GM19035 (cell line): ENCODE data around the gene TNFRSF21.
"Not testable (repeated sequence)": the region's sequence is repeated elsewhere in the genome, so short reads cannot be mapped to it uniquely, and the experiment has no call there.

Experiments
- ATAC-seq: cut with Tn5 transposase; IDR thresholded peaks from one replicate; pipeline ENCODE4 v1.9.1; 2021; ENCODE audit not compliant: unreplicated experiment

Gene TNFRSF21

DNA sequence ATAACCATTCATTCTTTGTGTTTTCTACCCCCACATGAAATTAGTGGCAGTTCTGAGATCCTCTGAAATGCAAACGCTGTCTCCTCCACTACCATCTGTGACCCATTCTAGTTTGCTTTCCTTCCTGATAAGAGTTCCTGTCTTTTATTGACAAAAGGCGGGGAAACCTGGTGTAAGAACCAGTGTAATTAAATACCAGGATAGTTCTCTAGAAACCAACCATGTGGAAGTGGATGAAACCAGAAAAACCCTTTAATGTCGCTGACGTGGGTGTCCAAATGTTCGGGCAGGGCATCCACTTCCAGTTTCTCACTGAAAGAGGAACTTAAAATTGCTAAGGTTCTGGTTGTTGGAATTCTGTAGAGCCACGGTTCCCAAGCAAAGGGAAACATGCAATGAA lies 79.1 kb downstream of the TNFRSF21 start:
- ATAC-seq, result no peak

GRCh38 chr6:47229255-47229654 lies 80.5 kb downstream of the TNFRSF21 start:
- no peak for ATAC-seq

DNA sequence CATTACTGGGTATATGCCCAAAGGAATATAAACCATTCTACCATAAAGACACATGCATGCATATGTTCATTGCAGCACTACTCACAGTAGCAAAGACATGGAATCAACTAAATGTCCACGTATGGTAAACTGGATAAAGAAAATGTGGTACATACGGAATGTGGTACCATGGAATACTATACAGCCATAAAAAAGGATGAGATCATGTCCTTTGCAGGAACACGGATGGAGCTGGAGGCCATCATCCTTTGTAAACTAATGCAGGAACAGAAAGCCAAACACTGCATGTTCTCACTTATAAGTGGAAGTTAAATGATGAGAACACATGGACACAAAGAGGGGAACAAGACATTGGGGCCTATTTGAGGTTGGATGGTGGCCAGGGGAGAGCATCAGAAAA lies 81.6 kb downstream of the TNFRSF21 start:
- ATAC-seq, result not testable (repeated sequence)

GRCh38 chr6:47223251-47223650 lies 86.5 kb downstream of the TNFRSF21 start:
- not testable (repeated sequence) for ATAC-seq

GRCh38 chr6:47221565-47221964 lies 88.1 kb downstream of the TNFRSF21 start:
- no peak for ATAC-seq

DNA sequence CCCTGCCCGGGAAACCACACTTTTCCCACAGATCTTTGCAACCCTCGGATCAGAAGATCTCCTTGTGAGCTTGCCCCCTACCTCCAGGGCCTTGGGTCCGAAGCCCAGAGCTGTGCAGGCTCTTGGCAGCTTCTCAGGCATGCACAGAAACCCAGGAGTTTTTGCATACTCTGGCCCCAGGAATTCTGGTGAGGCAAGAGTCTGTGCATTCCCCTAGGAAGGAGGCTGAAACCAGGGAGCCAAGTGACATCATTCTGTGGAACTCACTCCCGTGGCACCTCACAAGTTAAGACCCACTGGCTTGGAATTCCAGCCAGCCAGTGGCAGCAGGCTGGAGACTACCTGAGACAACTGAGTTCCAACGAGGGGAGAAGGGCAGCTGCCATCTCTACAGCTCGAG lies 100.1 kb downstream of the TNFRSF21 start:
- ATAC-seq, result no peak

DNA sequence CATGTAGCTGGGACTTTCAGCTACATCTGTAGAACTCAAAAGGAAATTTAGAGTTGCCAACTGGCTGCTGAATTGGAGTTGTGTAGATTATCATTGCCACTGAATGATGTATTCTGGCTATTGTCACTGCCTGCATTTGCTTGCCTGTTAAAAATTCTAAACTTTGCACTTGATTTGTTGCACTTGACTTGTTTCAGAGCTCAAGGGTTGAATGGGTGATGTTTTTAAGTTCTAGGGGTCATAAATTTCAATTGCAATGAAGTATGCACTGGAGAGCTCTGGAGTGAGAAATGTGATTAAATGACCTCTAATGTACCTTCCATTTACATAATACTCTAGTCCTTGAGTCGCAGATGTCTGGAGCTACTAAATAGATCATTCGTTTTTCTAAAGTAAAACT lies 102.4 kb downstream of the TNFRSF21 start:
- ATAC-seq, result no peak

- ATAC-seq, result no peak
Measured at GRCh38 chr6:47206626-47207025, 103.1 kb downstream of the TNFRSF21 start.

DNA sequence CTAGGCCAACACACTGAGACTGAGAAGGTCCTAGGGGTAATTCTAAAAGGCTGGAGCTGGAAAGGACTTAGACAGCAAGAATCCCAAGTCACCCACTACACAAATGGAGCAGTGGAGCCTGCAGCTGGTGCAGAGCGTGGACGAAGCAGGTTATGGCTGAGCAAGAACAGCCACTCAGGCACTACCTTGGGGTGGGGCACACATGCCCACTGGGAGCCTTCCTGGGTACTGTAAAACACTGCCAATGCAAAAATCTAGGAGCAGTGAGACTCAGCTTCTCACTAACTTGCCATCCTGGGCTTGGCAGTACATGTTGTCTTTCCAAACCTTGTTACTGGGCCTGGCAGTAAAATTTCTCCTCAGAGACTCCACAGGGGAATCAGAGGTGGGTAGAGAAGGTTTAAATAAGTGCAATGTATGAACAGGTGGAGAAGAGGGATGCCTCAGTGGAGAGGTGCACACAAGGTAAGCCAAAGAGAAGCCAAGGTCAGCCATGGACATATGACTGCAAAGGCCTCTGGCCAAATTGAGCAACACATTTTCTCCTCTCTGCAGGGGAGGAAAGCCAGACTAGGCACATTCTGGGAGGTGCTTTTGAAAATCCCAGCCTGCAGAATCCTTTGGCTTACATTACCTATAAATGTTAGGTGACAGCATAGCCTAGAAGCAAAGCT lies 105.6 kb downstream of the TNFRSF21 start:
- no peak for ATAC-seq

- ATAC-seq, result peak; percentile 82
Measured at GRCh38 chr6:47203266-47203937, 106.3 kb downstream of the TNFRSF21 start.

- ATAC-seq, result peak; percentile 16
Measured at GRCh38 chr6:47202644-47203205, 107.0 kb downstream of the TNFRSF21 start.

DNA sequence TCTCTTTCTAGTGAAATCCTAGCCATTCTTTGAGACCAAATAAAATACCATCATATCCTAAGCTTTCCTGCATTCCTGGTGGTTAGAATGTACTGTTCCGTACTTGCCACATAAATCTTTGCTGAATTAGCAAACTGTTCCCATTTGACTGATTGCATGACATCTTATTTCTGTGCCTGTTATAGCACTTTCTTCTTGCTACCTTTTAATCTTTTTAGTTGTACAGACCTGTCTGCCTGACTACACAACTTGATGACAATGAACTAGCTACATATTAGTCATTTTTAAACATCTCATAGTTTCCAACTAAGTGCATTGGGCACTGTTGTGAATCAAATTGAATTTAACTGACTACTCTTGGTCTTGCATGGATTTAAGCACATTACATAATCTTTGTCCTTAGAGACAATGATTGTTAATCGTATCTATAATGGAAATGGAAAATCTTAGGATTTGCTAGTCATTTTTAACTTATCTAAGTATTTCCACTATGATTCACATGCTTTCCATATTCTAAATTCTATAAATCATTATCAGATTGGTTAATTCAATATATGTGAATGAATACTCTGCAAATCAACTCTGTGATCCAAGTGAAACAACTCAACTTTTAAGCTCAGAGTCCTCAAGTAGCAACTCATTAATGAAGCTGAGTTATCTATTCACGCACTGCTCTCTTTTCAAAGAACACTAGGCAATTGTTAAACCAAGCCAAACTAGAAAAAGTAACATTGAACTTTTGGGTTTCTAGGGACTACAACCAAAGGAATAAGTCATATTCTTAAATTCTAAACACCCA lies 109.0 kb downstream of the TNFRSF21 start:
- no peak for ATAC-seq

DNA sequence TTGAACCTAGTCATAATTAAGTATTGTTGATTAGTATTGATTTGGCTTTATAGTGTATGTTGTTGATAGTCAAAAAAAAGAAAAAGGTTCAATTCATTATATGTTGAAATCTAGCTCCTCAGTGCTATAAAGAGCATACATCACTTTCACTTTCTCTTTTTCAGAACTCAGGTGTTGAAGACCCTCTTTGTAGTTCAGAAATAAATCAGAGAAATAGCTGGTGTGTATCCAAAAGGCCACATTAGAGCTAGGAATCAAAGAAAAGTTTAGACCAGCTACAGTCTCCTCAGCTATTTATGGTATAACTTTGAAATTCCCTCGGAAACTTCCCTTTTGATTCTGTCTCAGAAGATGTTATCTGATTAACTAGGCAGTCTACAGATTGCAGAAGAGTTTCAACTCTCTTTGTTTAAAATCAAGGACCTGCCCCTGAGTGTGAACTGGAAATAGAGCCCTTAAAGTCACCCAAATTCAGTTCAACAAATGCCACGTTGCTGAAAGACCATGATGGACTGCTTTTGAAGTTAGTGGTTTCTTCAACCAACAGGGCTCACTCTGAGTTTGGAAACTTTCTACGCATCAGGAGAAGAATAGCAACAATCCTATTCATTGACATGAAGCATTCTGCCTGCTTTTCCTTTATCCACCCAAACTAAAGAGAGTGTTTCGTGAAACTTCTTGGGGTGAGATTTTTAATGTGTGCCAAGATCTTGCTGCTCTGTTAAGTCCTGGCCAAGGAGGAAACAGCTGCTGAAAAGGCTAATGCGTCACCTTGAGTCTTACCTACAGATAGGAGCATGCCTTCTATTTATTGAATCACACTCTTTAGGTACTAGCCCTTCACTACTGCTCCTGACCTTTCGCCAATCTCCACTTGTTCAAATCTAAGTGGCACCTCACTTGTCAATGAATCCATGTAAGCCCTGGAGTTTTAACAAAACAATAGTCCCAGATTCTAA lies 111.7 kb downstream of the TNFRSF21 start:
- no peak for ATAC-seq

DNA sequence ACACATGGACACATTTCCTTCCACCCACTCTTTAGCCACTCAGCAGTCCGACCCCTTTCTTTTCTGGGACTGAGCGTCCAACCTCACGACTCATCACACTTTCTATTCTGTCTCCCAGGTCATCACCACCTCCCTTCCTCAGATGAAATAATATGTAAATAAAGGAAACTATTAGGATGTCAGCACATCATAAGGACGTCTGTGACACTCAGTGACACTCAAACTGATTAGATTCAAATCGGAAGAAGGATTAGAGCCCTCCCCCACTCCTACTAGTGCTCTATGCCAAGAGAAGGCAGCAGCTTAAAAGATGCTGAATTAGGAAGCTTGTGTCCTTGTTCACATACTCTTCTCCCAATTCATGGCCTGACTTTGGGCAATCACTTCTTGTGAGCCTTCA lies 113.6 kb downstream of the TNFRSF21 start:
- ATAC-seq, result no peak

- no peak for ATAC-seq
Measured at GRCh38 chr6:47195011-47195650, 114.6 kb downstream of the TNFRSF21 start.

- no peak for ATAC-seq
Measured at GRCh38 chr6:47188588-47189021, 121.1 kb downstream of the TNFRSF21 start.

DNA sequence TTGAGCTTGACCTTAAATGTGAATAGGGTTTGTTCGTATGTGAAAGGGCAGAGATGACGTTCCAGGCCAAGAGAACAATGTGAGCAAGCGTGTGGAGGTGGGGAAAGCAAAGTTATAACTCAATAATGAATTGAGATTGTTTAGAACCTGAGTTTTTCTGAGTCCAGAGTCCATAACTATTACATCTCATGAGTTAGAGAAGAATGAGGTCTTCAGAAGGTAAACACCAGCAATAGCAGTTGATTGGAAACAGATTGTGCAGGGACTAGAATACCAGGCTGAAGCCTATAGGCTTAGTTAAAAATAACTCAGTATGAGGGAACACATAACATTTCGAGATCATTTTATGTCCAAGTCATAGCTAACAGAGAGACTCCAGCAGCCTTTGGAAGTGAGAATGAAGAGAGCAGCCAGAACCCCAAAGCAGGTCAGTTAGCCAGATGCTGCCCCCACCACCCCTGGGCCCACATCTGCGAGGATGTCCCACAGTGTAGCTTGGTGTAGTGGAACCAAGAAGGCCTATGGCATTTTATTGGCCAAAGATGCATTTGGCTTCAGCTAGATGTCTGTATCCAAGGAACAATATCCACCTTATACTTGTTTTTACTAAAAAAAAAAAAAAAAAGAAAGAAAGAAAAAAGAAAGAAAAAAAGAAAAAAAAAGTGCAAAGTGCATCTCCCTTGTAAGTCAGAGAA lies 121.7 kb downstream of the TNFRSF21 start:
- ATAC-seq, result no peak

DNA sequence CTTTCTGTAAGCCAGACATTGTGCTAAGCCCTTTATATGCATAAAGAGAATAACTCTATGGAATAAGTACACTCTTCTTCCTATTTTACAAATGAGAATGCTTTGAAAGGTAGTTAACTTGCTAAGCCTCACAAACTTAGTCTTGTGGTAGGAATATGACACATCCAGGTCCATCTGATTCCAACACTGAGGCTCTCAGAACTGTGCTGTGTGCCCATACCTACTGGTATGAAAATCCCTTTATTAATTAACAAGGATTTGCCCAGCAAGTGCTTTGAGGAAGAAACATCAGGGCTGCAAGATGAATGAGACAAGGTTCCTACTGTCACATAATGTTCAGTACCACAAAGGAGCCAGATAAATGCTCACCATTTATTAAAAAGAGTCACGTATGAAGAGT lies 122.6 kb downstream of the TNFRSF21 start:
- no peak for ATAC-seq

GRCh38 chr6:47182291-47182957 lies 127.3 kb downstream of the TNFRSF21 start:
- no peak for ATAC-seq
